NCI-H128 (cell line): ENCODE data around the gene CDK8.
"Not testable (repeated sequence)": the region's sequence is repeated elsewhere in the genome, so short reads cannot be mapped to it uniquely, and the experiment has no call there.

Source experiments
- DNase-seq: peaks from one replicate; lab custom pipeline; 2025; ENCODE audit not compliant: unreplicated experiment; lab: John Stamatoyannopoulos, UW

CDK8 gene

DNA sequence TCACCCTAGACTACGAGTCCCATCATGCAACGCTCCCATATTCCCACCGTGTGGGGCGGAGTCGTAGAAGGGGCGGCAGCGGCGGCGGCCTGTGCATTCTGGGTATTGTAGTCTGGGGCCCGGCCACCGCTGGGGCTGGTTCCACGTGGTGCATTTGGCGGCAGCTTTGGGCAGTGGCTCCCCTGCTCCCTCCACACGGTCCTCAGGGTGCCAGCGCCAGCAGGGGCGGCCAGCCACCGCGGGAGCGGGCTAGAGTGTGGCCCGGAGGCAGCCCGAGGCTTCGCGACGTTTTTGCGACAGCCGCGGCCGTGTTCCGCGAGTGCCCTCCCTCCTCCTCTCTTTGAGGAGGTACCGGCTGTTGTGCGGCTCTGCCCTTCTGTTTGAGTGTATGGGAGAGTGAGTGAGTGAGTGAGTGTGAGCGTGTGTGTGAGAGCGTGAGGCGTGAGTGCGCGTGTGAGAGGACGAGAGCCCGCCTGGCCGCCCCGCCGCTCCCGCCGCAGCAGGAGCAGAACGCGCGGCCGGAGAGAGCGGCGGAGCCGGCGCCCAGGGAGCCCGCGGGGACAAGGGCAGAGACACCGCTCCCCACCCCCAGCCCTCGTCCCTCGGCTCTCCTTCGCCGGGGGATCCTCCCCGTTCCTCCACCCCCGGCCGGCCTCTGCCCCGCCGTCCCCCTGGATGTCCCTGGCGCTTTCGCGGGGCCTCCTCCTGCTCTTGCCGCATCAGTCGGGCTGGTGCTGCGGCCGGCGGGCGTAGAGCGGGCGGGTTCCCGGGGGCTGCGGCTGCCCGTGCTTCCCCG is at the start of gene CDK8:
CDK8 (plus strand) TSS at position 343 of the 796 bp plus-strand sequence. CDS start 513 bp downstream, outside the sequence.
- DNase-seq: peak; percentile 74

DNA sequence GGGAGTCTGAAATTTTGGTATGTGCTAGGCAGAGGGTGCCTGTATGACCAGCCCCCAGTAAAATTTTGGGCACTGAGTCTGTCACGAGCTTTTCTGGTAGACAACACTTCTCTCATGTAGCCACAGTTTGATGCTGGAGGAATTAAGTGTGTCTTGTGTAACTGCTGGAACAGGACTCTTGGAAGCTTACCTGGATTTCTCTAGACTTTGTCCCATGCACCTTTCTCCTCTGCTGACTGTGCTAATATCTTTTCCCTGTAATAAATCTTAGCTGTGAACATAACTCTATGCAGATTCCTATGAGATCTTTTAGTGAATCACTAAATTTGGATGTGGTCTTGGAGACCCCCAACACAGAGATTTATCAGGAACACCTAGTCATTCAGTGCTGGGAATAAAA is 45.6 kb upstream of the CDK8 start:
- DNase-seq: no peak

DNA sequence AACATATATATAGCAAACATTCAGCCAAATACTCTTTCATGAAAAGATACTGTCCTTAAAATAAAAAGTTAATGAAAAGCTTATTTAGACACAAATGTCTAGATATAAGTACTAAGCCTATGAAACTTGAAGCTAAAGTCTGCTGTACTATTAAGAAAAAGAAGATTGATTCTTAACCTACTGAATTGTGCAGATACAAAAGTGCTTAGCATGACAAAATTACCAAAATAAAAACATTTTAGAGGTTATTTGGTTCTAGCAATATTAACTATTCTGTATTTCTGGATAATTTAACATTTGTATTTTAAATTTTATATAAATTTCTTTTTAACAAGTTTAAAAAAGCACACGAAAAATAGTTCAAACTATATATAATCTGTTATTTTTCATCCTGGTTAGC is 40.6 kb upstream of the CDK8 start:
- no peak for DNase-seq

DNA sequence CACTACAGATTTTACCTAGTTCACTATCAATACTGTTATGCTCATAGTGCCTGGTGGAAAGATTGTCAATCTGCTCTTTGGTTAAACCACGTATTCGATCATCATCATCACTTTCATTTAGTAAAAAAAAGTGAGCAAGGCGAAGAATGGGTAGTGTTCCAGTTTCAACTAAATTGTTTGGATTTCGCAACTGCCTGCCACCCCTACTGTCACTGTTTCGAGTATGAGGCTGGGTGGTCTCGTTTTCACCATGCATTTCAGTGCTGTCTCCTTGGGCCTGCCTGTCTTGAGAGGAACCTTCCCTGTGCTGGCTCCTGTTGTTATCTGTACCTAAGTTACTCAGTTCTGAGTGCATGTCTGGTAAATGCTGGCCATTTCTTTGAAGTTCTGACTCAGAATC is 39.9 kb upstream of the CDK8 start:
- no peak for DNase-seq

DNA sequence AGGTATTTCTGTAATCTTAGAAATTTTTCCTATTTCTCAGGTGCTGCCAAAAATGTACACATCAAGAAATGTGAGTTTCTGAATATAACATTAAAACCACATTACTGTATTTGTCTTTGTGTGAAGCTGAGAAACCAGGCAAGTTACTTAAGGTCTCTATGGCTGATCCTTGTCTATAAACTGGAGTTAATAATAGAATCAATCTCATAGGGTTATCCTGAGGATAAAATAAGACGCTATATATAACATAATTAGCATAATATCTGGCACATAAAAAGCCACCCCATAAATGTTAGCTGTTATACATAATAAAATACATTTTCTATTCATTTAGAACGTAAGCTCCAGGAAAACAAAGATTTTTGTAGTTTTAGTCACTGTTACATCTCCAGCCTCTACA is 37.9 kb upstream of the CDK8 start:
- no peak for DNase-seq

DNA sequence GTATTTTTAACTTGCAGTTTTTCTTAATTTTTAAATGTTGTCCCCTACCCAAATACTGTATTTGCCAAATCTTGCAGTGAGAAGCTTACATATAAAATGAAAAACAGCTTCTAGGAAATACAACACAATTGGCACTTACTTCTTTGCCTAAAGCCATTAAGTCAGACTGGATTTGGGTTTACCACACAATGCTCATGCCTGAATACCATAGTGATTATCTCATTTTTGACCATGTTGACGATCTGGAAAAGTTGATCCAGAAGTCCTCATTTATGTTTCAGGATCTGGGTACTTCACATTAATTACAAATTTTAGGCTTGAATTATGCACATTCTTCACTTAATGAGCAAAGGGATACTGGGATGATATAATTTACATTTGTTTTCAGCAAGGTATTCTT is 34.2 kb upstream of the CDK8 start:
- DNase-seq: no peak

DNA sequence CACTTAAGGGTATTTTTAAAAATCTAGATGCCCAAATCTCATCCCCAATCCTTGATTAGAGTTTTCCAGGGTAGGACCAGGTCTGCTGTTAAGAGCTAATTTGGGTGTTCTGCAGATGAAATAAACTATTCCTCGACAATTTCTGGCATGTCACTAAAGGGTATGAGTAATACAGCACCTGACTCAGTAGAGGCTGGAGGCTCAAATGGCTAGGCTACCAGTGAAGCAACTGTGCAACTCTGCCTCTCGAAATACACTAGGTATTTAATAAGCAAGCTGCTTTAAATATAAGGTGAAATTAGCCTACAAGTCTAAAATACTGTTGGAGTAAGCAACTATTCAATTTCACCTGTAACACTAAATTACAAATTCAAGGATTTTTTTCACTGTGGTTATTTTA is 33.4 kb upstream of the CDK8 start:
- no peak for DNase-seq

DNA sequence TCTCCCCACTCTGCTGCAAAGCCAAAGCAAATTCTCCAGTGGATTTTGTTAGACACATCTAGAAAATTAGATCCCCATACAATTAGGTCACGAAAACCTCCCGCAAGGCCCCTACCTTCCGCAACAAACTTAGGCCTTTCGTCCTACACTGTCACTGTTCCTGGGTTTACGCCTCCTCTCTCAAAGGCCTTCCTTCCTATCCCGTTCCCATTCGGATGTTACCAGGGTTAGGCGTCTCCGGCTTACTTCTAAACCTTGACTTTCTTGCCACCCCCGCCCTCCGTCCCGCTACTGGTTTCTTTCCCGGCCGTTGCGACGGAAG is 32.6 kb upstream of the CDK8 start:
- no peak for DNase-seq

DNA sequence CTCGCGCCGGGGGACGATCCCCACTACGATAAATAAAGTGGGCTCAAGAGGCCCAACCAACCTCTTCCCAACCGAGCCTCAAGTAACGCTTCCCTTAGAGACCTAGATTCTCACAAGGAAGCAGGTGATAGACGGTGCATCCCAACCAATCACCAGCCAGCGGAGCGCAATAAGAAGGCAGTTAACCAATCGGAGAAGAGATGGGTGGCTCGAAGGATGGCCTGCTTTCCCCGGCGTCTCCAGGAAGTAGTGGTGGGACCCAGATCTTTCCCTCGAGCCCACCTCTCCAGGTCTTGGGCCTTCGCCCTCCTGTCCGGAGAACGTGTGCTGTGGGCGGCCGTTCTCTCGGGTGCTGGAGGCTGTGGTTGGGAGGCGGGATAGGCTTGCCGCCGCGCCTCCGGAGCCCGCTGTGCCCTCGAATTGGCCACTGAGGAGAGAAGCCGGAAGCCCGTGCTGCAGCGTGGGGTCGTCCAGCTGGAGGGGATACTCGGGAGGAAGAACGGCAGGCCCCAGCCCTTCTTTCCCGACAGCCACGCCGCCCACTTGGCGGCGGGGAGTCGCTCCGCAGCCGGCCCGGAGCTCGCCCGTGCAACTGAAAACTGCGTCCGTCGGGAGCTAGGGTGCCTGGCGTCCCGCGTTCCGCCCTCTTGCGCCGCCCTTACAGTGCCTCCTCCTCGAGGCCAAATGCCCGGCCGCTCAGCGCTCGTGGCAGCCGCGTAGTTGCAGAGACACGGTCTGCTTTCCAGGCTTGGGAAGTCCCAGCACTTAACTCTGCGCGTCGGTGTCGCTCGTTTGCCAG is 32.0 kb upstream of the CDK8 start, which contains the start of gene RNF6:
RNF6 (minus strand) TSS at position 594 of the 799 bp plus-strand sequence. CDS start 2,665 bp downstream, outside the sequence.
- DNase-seq: peak; percentile 87

DNA sequence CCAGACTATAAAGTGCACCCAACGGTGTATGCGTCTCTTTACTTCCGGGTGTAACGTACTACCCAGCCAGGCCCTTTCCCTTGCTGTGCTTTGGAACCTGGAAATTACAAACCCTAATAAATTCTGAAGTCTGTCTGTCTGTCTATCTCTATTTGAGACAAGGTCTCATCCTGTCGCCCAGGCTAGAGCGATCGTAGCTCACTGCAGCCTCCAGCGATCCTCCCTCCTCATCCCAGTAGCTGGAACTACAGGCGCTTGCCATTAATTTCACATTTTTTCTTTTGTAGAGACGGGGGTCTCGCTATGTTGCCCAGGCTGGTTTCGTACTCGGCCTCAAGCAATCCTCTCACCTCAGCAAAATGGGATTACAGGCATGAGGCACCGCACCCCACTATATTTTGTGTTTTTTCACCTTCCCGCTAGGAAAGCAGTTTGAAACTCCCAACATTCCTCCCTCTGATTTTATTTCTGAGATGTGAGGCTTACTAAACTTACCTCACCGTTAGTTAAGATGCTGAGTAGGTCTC is 31.3 kb upstream of the CDK8 start:
- DNase-seq: no peak

DNA sequence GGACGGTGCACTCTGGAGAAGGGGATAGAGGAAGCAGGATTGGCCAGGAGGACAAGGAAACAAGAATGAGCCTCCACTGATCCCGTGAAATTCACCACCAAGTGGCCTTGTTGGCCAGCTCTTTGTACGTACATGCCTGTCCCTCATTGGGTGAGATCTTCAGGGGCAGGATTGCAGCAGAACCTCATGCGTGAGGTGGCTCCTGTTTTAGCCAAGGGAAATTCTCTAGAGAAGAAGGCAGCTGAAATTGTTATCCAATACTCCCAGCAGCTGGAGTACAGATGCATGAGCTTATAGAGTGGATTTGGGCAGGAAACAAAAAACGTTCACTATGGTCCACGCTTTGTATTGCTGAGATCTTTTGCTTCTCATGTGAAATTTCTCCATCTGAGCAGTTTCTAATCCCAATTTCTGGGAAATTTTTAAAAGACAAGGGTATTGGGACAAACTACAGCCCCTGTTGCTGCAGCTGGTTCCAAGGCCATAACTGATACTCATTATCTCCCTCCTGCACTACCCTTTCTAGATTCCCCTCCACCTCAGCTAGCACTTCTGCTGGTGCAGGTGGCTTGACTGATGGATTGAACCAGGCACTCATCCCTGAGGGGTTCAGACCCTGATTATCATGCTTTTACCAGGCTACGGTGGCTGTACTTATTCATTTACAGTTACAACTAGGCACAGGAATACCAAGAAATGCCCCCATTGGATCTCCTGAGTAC is 27.9 kb upstream of the CDK8 start:
- DNase-seq: no peak

DNA sequence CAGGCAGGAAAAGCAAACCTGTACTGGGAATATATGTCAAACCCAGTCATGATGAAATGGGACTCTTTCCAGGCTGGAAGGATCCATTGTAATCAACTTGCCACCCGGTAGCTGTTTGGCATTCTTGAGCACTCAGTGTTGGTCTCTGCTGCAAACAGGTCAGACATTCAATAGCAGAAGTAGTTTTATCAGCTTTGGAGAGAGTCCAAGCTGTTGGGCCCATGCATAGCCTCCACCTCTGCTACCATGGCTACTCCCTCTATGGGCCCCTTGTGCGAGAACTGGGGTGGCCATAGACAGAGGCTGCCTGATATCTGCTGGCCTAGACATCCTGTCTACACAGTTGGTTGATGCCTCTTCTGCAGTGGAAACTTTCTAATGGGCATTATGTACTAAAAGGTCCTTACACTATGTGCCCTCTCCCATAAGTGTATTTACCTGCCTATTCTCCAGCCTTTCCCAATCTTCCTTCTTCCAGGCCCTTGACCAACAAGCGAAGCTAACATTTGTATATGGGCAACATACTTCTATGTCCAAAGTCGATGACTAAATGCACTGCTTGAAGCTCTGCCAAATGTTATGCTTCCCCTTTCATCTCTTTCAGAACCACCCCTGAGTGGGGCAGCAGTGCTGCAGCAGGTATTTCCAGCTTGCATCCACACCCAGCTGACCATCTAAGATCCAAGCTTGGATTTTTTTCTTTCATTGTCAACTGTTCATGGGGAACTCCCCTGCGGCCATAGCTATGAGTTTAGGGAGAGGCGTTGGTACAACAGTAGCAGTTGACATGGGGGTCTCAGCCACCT is 26.6 kb upstream of the CDK8 start:
- DNase-seq: no peak

DNA sequence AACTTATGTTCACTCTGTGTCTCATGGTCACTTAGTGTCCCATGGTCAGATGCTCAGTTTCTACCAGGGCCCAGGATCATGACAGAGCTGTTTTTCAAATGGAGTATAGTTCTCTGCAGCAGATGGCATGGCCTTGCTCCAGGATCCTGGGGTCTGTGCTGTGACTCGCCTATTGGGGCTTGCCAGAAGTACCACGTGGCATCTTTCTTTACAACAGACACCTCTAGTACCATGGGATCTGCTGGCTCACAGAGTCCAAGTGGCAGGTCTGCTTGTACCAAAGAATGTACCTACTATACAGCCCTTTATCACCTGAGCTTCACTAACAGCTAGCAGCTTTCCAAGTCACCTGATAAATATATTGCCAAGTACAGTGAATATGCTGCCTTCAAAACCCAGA is 25.8 kb upstream of the CDK8 start:
- no peak for DNase-seq

DNA sequence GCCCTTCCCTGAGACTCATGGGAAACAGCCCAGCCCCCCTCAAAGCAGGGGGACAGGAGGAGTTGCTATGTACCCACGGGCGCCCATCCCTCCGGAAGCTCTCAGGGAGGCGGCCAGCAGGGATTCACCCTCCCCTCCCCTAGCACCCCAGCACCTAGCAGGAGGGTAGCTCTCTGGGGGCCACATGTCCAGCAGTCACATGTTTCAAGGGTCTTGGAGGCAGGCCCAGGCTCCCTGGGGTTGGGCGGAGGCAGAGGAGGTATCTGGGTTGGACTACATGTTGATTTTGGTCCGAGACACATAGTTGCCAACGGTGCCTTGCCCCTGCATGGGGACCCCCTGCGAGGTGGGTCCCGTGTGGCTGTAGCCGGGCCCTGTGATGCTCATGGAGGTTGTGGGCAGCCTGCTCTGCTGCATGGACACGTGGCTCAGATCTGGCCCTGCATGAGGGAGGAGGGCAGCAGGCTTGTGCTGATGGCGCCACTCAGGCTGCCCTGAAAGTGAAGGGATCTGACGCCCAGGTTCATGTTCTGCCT is 24.8 kb upstream of the CDK8 start:
- DNase-seq: no peak

DNA sequence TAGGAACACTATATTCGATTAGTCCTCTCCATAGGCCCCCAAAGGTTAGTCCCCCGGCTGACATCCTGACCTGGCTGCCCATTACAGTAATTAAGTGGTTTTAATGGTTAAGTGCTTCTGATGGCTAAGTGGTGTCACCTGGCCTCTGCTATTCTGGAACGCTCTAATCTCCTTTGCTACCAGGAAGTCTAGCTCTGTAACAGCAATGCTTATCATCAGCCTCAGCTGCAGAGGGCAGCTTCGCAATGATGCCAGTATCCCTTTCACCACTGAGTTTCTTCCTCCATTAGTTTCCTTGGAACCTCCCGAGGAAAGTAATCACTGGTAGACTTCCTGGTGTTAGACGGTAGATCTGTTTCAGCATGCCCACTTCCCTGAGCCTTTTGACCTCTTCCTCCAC is 23.2 kb upstream of the CDK8 start:
- no peak for DNase-seq

DNA sequence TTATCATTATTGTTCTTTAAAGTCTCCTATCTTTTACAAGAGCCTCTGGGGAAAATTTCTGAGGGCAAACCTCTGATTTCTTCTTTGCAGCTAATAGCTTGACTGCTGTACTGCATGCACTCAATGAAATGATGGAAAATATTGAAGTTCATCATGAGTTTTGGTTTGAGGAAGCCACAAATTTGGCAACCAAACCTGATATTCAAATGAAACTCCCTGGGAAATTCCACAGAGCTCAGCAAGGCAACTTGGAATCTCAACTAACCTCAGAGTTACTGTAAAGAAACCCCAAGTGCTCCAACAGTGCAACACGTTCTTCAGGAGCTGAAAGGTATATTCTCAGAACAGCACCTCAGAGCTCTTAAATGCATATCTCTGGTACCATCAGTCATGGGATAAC is 17.6 kb upstream of the CDK8 start:
- DNase-seq: no peak

DNA sequence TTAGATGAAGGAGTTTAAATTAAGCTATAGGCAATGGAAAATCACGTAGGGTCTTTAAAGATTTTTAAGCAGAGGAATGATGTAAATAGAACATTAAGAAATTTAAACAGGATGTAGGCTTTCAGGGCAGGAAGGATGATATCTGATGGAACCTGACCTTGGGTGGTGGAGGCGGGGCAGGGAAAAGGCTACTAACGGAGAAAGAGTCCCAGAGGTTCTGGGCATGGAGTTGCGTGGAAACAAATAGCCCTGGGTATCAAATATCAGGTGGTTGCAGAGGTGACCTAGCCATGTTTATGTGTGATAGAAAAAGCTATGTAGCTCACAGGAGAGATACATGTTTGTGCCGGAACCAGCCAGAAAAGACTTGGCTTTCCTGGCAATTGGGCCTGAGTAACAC is 7.8 kb upstream of the CDK8 start:
- DNase-seq: no peak

DNA sequence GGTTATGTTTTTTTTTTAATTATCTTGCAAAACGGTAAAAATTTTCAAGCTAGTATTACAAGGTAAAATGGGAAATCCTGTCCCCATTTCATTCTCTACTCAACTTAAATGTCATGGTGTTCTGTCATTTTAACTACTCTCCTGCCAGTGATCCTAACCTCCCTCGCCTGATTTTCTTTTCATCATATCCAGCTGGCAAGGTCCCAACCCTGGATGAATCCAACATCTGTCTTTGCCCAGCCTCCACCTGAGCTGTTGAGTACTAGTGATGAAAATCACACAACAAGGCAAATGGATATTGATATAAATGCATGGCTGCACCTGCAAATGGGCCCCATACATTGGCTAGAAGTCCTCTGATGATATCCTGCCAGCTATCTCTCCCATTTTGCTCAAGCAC is 6.9 kb upstream of the CDK8 start:
- DNase-seq: no peak

DNA sequence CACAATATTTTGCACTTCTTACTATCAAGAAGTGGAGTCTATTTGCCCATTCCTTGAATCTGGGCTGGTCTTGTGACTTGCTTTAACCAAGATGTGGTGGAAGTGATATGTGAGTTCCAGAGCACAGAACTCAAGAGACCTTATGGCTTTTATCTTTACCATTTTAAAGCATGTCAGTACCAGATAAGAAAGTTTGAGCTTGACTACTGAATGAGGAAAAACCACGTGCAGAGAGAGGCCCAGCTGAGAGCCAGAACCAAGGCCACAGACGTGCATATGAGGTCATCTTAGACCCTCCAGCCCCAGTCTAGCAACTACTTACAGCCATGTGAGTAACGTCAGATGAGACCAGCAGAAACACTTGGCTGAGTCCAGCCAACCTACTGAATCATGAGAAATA is 6.3 kb upstream of the CDK8 start:
- no peak for DNase-seq

DNA sequence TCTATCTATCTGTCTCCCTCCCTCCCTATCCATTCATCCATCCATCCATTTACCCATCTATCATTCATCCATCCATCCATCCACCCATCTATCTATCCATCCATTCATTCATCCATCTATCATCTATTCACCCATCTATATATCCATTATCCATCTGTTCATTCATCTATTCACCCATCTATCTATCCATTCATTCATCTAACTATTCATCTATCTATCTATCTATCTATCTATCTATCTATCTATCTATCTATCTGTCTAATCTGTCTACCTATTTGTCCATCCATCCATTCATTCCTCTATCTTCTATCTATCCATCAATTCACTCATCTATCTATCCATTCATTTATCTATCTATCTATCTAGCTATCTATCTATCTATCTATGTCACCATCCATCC is 4.4 kb upstream of the CDK8 start:
- DNase-seq: no peak

DNA sequence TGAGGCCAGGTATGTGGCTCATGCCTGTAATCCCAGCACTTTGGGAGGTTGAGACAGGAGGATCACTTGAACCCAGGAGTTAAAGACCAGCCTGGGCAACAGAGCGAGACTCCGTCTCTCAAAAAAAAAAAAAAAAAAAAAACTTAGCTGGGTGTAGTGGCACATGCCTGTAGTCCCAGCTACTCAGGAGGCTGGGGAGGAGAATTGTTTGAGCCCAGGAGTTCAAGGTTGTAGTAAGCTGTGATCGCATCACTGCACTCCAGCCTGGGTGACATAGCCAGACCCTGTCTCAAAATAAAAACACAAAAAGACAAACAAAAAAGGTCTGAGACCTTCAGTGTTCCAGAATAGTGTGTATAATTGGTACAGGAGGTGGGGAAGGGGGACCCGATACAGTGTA is 1.9 kb upstream of the CDK8 start:
- DNase-seq: not testable (repeated sequence)
